OCI-LY3 (cell line): ENCODE measurements around the gene TMEM239.

ENCODE experiments used
- CTCF ChIP-seq: fragments of 200-600, 300-600 bp; sonication (generic); IDR thresholded peaks from 2 replicates; pipeline ENCODE4 v1.5.1; 2014; ENCODE audit warnings: antibody characterized with exemption, low read length, low read depth
- EZH2phosphoT487 ChIP-seq: fragments of 200-600 bp; shearing (Covaris generic); IDR thresholded peaks from 2 replicates; pipeline ENCODE4 v1.6.1; 2018; ENCODE audit warnings: antibody characterized with exemption, mixed run types, low read depth

GRCh38 chr20:2859330-2860121 is 43.4 kb downstream of the TMEM239 start:
- TF ChIP-seq CTCF (no peak), EZH2phosphoT487 (no peak)
